H1 (cell line): ENCODE results near the gene SPOP. TPM values are rescaled to one million over a fixed set of nuclear protein-coding genes. Genes with fewer than 3 reads are reported as not detected.

Experiments
- CTCF ChIA-PET: fragments of 300-600 bp; sonication (Branson Sonifier 250); formaldehyde crosslinking; loops from one replicate; lab custom pipeline; 2021; ENCODE audit not compliant: partially characterized antibody; lab: Charles Lee
- POLR2A ChIA-PET: fragments of 300-600 bp; sonication (Branson Sonifier 250); formaldehyde crosslinking; loops from one replicate; lab custom pipeline; 2021; ENCODE audit warnings: inconsistent platforms; ENCODE audit not compliant: partially characterized antibody; lab: Charles Lee
- DNase-seq, 2 experiments: peaks; one replicate each; pipeline versions ENCODE4 v3.0.0 to v3.0.0-alpha.2; 2010 to 2022; ENCODE audit warnings: low spot score in 2 of 2, low read depth in 1 of 2, mixed read lengths in 1 of 2
- FAIRE-seq: peaks from 2 replicates; lab custom pipeline; 2011; peaks lifted over from hg19 to GRCh38; lab: Jason Lieb, UNC
- H2AFZ ChIP-seq: 2 replicates; pipeline ENCODE4 v1.8.1; 2012; ENCODE audit warnings: low read length, inconsistent platforms
- H2AK5ac ChIP-seq: 2 replicates; pipeline ENCODE4 v1.6.1; 2013; ENCODE audit warnings: low read depth, low read length
- H2BK120ac ChIP-seq: replicated peaks from 2 replicates; pipeline ENCODE3; 2013; ENCODE audit warnings: low read depth, low read length, inconsistent platforms
- H2BK12ac ChIP-seq: 2 replicates; pipeline ENCODE4 v1.6.1; 2013; ENCODE audit warnings: low read depth, low read length
- H2BK15ac ChIP-seq: 2 replicates; pipeline ENCODE4 v1.6.1; 2013; ENCODE audit warnings: low read length
- H2BK20ac ChIP-seq: 2 replicates; pipeline ENCODE4 v1.6.1; 2013; ENCODE audit warnings: low read length
- H2BK5ac ChIP-seq: 2 replicates; pipeline ENCODE4 v1.6.1; 2013; ENCODE audit warnings: low read depth, low read length
- H3K14ac ChIP-seq: 2 replicates; pipeline ENCODE4 v1.6.1; 2013; ENCODE audit warnings: inconsistent platforms; ENCODE audit not compliant: insufficient read length
- H3K18ac ChIP-seq: 2 replicates; pipeline ENCODE4 v1.6.1; 2013; ENCODE audit warnings: low read length; ENCODE audit errors: extremely low read depth
- H3K23ac ChIP-seq: 2 replicates; pipeline ENCODE4 v1.6.1; 2013; ENCODE audit warnings: inconsistent platforms; ENCODE audit not compliant: insufficient read length
- H3K23me2 ChIP-seq: 2 replicates; pipeline ENCODE4 v1.6.1; 2013; ENCODE audit warnings: low read depth, low read length
- H3K27ac ChIP-seq: 2 replicates; pipeline ENCODE4 v1.6.1; 2011; ENCODE audit warnings: low read depth, low read length, inconsistent platforms
- H3K27me3 ChIP-seq, 4 experiments: replicated peaks in 1 of 4; 1 replicate in 1 of 4; 2 replicates in 3 of 4; pipeline versions ENCODE4 v1.6.1 to v1.8.1; 2011 to 2013; ENCODE audit warnings: low read length in 3 of 4, mild to moderate bottlenecking in 3 of 4, inconsistent platforms in 2 of 4, mixed read lengths in 2 of 4, moderate library complexity in 1 of 4; ENCODE audit not compliant: control insufficient read depth in 3 of 4, insufficient read depth in 3 of 4; ENCODE audit errors: extremely low read depth in 1 of 4
- H3K36me3 ChIP-seq, 4 experiments: 2 replicates each; pipeline versions ENCODE4 v1.6.1 to v1.8.1; 2011 to 2013; ENCODE audit warnings: mild to moderate bottlenecking in 4 of 4, low read length in 3 of 4, moderate library complexity in 2 of 4, control low read depth in 1 of 4, inconsistent platforms in 1 of 4; ENCODE audit not compliant: insufficient read depth in 4 of 4, control insufficient read depth in 2 of 4
- H3K4ac ChIP-seq: replicated peaks from 2 replicates; pipeline ENCODE3; 2013; ENCODE audit warnings: low read length, low read depth, mixed read lengths, inconsistent platforms; ENCODE audit not compliant: insufficient read length
- H3K4me1 ChIP-seq, 4 experiments: replicated peaks in 1 of 4; 1 replicate in 1 of 4; 2 replicates in 3 of 4; pipeline versions ENCODE4 v1.6.1 to v1.8.1; 2011 to 2013; ENCODE audit warnings: low read length in 3 of 4, inconsistent platforms in 2 of 4, mixed read lengths in 1 of 4; ENCODE audit not compliant: insufficient read depth in 4 of 4, control insufficient read depth in 3 of 4
- H3K4me2 ChIP-seq, 2 experiments: 2 replicates each; pipeline versions ENCODE4 v1.6.1 to v1.8.1; 2011 to 2013; ENCODE audit warnings: low read depth in 2 of 2, low read length in 2 of 2, control low read depth in 1 of 2, inconsistent platforms in 1 of 2, mild to moderate bottlenecking in 1 of 2; ENCODE audit not compliant: insufficient read depth in 1 of 2
- H3K4me3 ChIP-seq, 4 experiments: fragments of 200-600, 300-600 bp in 1 of 4; sonication (generic), shearing (Covaris generic), sonication (Bioruptor Twin) in 1 of 4; 2 replicates each; pipeline versions ENCODE4 v1.5.1 to v1.8.1; 2011 to 2016; ENCODE audit warnings: low read length in 4 of 4, low read depth in 3 of 4, control low read depth in 2 of 4, inconsistent platforms in 2 of 4, mild to moderate bottlenecking in 2 of 4, mixed read lengths in 1 of 4, moderate library complexity in 1 of 4; ENCODE audit not compliant: insufficient read depth in 2 of 4; ENCODE audit errors: extremely low read depth in 1 of 4
- H3K56ac ChIP-seq: replicated peaks from 2 replicates; pipeline ENCODE3; 2013; ENCODE audit warnings: low read depth, mild to moderate bottlenecking, mixed read lengths, low read length, inconsistent platforms; ENCODE audit not compliant: insufficient read length
- H3K79me1 ChIP-seq: 2 replicates; pipeline ENCODE4 v1.6.1; 2013; ENCODE audit warnings: low read depth, low read length, control low read depth
- H3K79me2 ChIP-seq, 2 experiments: 2 replicates each; pipeline versions ENCODE4 v1.6.1 to v1.8.1; 2012 to 2013; ENCODE audit warnings: low read length in 2 of 2, mild to moderate bottlenecking in 2 of 2, inconsistent platforms in 1 of 2; ENCODE audit not compliant: insufficient read depth in 2 of 2, control insufficient read depth in 1 of 2
- H3K9ac ChIP-seq, 4 experiments: replicated peaks in 1 of 4; 1 replicate in 1 of 4; 2 replicates in 3 of 4; pipeline versions ENCODE4 v1.6.1 to v1.8.1; 2011 to 2013; ENCODE audit warnings: low read depth in 3 of 4, low read length in 3 of 4, control low read depth in 2 of 4, mild to moderate bottlenecking in 2 of 4, moderate library complexity in 2 of 4, inconsistent platforms in 1 of 4; ENCODE audit errors: extremely low read depth in 1 of 4
- H3K9me3 ChIP-seq, 2 experiments: 2 replicates each; pipeline versions ENCODE4 v1.6.1 to v1.8.1; 2012 to 2013; ENCODE audit warnings: mild to moderate bottlenecking in 2 of 2, moderate library complexity in 2 of 2, control low read depth in 1 of 2, inconsistent platforms in 1 of 2, low read depth in 1 of 2, low read length in 1 of 2, mixed read lengths in 1 of 2; ENCODE audit not compliant: insufficient read depth in 2 of 2
- H4K20me1 ChIP-seq, 2 experiments: replicated peaks in 1 of 2; 2 replicates each; pipeline versions ENCODE3 to v1.8.1; 2011 to 2013; ENCODE audit warnings: inconsistent platforms in 2 of 2, low read length in 2 of 2, mild to moderate bottlenecking in 1 of 2; ENCODE audit not compliant: insufficient read depth in 2 of 2, control insufficient read depth in 1 of 2
- H4K5ac ChIP-seq: 2 replicates; pipeline ENCODE4 v1.6.1; 2013; ENCODE audit warnings: low read length, low read depth, mixed read lengths, inconsistent platforms; ENCODE audit not compliant: insufficient read length
- H4K8ac ChIP-seq: 2 replicates; pipeline ENCODE4 v1.8.0; 2013; ENCODE audit warnings: mild to moderate bottlenecking, moderate library complexity, low read length, inconsistent platforms; ENCODE audit not compliant: insufficient read depth; ENCODE audit errors: extremely low read depth
- H4K91ac ChIP-seq: replicated peaks from 2 replicates; pipeline ENCODE3; 2013; ENCODE audit warnings: low read length, mixed read lengths, inconsistent platforms; ENCODE audit not compliant: insufficient read length
- ASH2L ChIP-seq: fragments of 200-600, 300-600 bp; sonication (generic); IDR thresholded peaks from one replicate; pipeline ENCODE4 v1.7.1; 2017; ENCODE audit warnings: low read length
- BCL11A ChIP-seq, 2 experiments: IDR thresholded peaks; one replicate each; pipeline ENCODE4 v1.6.1; 2011; ENCODE audit warnings: low read depth in 2 of 2, low read length in 2 of 2, mild to moderate bottlenecking in 2 of 2
- CBX5 ChIP-seq: fragments of 300-800, 300-1000 bp; sonication (generic); IDR thresholded peaks from 2 replicates; pipeline ENCODE4 v1.7.1; 2016; ENCODE audit warnings: antibody characterized with exemption, low read length, low read depth
- CEBPB ChIP-seq: IDR thresholded peaks from 2 replicates; pipeline ENCODE4 v1.6.1; 2012; ENCODE audit warnings: low read depth, low read length
- GTF2F1 ChIP-seq: IDR thresholded peaks from 2 replicates; pipeline ENCODE4 v1.6.1; 2012; ENCODE audit warnings: low read depth, low read length, improper control_type of control experiment, borderline replicate concordance
- KDM1A ChIP-seq: fragments of 200-600, 300-600 bp; sonication (generic); IDR thresholded peaks from 2 replicates; pipeline ENCODE4 v1.7.1; 2016; ENCODE audit warnings: mild to moderate bottlenecking, low read length, borderline replicate concordance
- KDM4A ChIP-seq: IDR thresholded peaks from one replicate; pipeline ENCODE4 v1.7.1; 2012; ENCODE audit warnings: low read depth, mild to moderate bottlenecking, moderate library complexity, low read length, inconsistent platforms; ENCODE audit not compliant: severe bottlenecking
- KDM5A ChIP-seq: fragments of 200-600 bp; IDR thresholded peaks from 2 replicates; pipeline ENCODE4 v1.7.1; 2012; ENCODE audit warnings: mild to moderate bottlenecking, low read length, inconsistent platforms, mixed read lengths
- MAX ChIP-seq: IDR thresholded peaks from 2 replicates; pipeline ENCODE4 v1.6.1; 2012; ENCODE audit warnings: inconsistent platforms
- PHF8 ChIP-seq: fragments of 200-600 bp; sonication (generic); conservative IDR thresholded peaks from 2 replicates; pipeline ENCODE4 v1.7.1; 2012; ENCODE audit warnings: low read depth, mild to moderate bottlenecking, inconsistent platforms, low read length, moderate library complexity
- POU5F1 ChIP-seq: IDR thresholded peaks from 2 replicates; pipeline ENCODE4 v1.6.1; 2011; ENCODE audit warnings: low read depth, mild to moderate bottlenecking, low read length, moderate library complexity
- SIX5 ChIP-seq: IDR thresholded peaks from 2 replicates; pipeline ENCODE4 v1.6.1; 2011; ENCODE audit warnings: mild to moderate bottlenecking, low read depth, low read length
- SP4 ChIP-seq: IDR thresholded peaks from 2 replicates; pipeline ENCODE4 v1.6.1; 2012; ENCODE audit warnings: low read length, inconsistent platforms
- SUZ12 ChIP-seq: fragments of 200-600 bp; sonication (generic); IDR thresholded peaks from 2 replicates; pipeline ENCODE4 v1.6.1; 2012; ENCODE audit warnings: mild to moderate bottlenecking, inconsistent platforms, low read length, moderate library complexity, mixed read lengths
- TCF12 ChIP-seq: IDR thresholded peaks from 2 replicates; pipeline ENCODE4 v1.6.1; 2011; ENCODE audit warnings: low read depth, mild to moderate bottlenecking, low read length
- ZNF274 ChIP-seq: IDR thresholded peaks from 2 replicates; pipeline ENCODE4 v1.7.0; 2012; ENCODE audit warnings: low read length, borderline replicate concordance; ENCODE audit errors: extremely low read depth
- WGBS, 2 experiments: shearing (Covaris generic) in 1 of 2; methylation state at CpG; one replicate each; pipeline versions ENCODE4 v1.1.6 to v1.1.7; 2013 to 2015; ENCODE audit warnings: low lambda C conversion rate in 2 of 2, mixed read lengths in 2 of 2, inconsistent platforms in 1 of 2, low coverage in 1 of 2, missing lambda C conversion rate in 1 of 2; ENCODE audit not compliant: insufficient replicate concordance in 2 of 2, insufficient coverage in 1 of 2, insufficient read length in 1 of 2; ENCODE audit errors: extremely low coverage in 1 of 2, missing lambda C conversion rate in 1 of 2; 5-methylcytosine and 5-hydroxymethylcytosine counted together
- polyA plus RNA-seq, 7 experiments: library from polyadenylated mRNA; depleted of rRNA in 3 of 7; stranded (reverse) in 5 of 7; unstranded in 2 of 7; fragments of >200 nt in 5 of 7; fragments of 200-250 nt in 2 of 7; gene quantifications; 1 replicate in 5 of 7; 2 replicates in 1 of 7; 4 replicates in 1 of 7; pipeline versions ENCODE4 v1.2.1 to v1.2.3, GENCODE V29; 2011 to 2013; ENCODE audit warnings: missing spikeins in 2 of 7, mixed read lengths in 2 of 7
- total RNA-seq: library from RNA; stranded (reverse); fragmentation: NEBNext Ultra II Directional; extraction: Animal tissue kit (Norgen Biotek cat#: 25700); gene quantifications from 2 replicates; pipeline ENCODE4 v1.2.1, GENCODE V29; 2021

The SPOP gene
- total and polyA plus RNA-seq, 2 of the 8 experiments (the other 6 are each of a cell fraction or from before 2014, with no cell fraction given): 13.3 to 25.6 TPM

- no peak overlapping the region for H3K4ac ChIP-seq
- POLR2A ChIA-PET: interaction anchor here (1.3 kb wide), 1 partner anchor 9 kb away, joined by 4 read pairs; no protein-coding TSS in a partner anchor
- no peaks in the 10 kb centered on the region for H3K4me1 ChIP-seq
- 94% methylated on average over 4 of the region's 4 CpGs; no CpG with 5 or more reads in 1 of the 2 experiments for WGBS, 2 experiments
- no peak overlapping the region for H3K4me2 ChIP-seq
- DNase-seq (no peak), FAIRE-seq (no peak)
- no peak overlapping the region for H4K8ac ChIP-seq
- H2AFZ ChIP-seq: no peak overlapping the region
- no peaks in the 10 kb centered on the region for H4K20me1 ChIP-seq
- peaks cover 2% of the 10 kb centered on the region for H3K79me1 ChIP-seq
- H4K91ac ChIP-seq: no peak overlapping the region
- H2BK120ac ChIP-seq: no peak overlapping the region
- no peak overlapping the region for H2BK15ac ChIP-seq
- no peaks in the 10 kb centered on the region; a peak in 1 of 8 replicates for H3K36me3 ChIP-seq
- H3K27me3 ChIP-seq: no peaks in the 10 kb centered on the region
- H3K23me2 ChIP-seq: no peaks in the 10 kb centered on the region
- H3K14ac ChIP-seq: no peak overlapping the region
- H3K79me2 ChIP-seq: peaks cover 0 to 73% of the 10 kb centered on the region in 2 experiments; a peak in 2 of 4 replicates
- no peak overlapping the region for H3K56ac ChIP-seq
- H3K9me3 ChIP-seq: no peaks in the 10 kb centered on the region
- H3K18ac ChIP-seq: no peak overlapping the region
- H2AK5ac ChIP-seq: no peak overlapping the region
- no peak overlapping the region for H2BK12ac ChIP-seq
- no peak overlapping the region for H2BK5ac ChIP-seq
- H2BK20ac ChIP-seq: no peak overlapping the region
- H4K5ac ChIP-seq: no peak overlapping the region
- no peak overlapping the region for H3K9ac ChIP-seq
- CTCF ChIA-PET: interaction anchor here (1.1 to 1.8 kb wide), 4 partner anchors 9 to 101 kb away, joined by 3 to 4 read pairs (median 3); no protein-coding TSS in a partner anchor
- H3K23ac ChIP-seq: no peak overlapping the region
- H3K27ac ChIP-seq: no peak overlapping the region
- H3K4me3 ChIP-seq: no peak overlapping the region
- TF ChIP-seq ASH2L (no peak), MAX (no peak), BCL11A (IDR thresholded peaks at IDR 0.05; ENCODE audit: low read depth in 2 of 2, low read length in 2 of 2) (no peak), POU5F1 (no peak), TCF12 (no peak), KDM5A (no peak), CBX5 (no peak), CEBPB (no peak), PHF8 (no peak), ZNF274 (no peak), SP4 (no peak), SIX5 (no peak), KDM4A (no peak), GTF2F1 (no peak), SUZ12 (no peak), KDM1A (no peak)
These were observed 7.3 kb downstream of the SPOP start for GRCh38 chr17:49670641-49671040.
